Motor neuron (in vitro differentiated cells): ENCODE results near the gene PLCD1. TPM values are rescaled to one million over a fixed set of nuclear protein-coding genes. Genes with fewer than 3 reads are reported as not detected.
A peak's percentile ranks its signal among the peaks of the same experiment; 100 is the strongest.

Experiments
- ATAC-seq, 8 experiments: fragments of 200-7000 bp; cut with Tn5 transposase; replicated peaks in 6 of 8; 2 replicates each; pipeline ENCODE4 v1.8.0; 2021; ENCODE audit warnings: mild to moderate bottlenecking in 8 of 8, moderate library complexity in 8 of 8
- H3K27ac ChIP-seq, 2 donors: fragments of 250-450 bp; sonication (Bioruptor Pico); 2 replicates each; pipeline ENCODE4 v1.9.0; 2021; ENCODE audit warnings: antibody characterized with exemption in 2 of 2, mild to moderate bottlenecking in 2 of 2, moderate library complexity in 1 of 2
- H3K4me1 ChIP-seq, 2 donors: fragments of 250-450 bp; sonication (Bioruptor Pico); replicated peaks in 1 of 2; 2 replicates each; pipeline ENCODE4 v1.6.1; 2021; ENCODE audit warnings: antibody characterized with exemption in 2 of 2, mild to moderate bottlenecking in 2 of 2, moderate library complexity in 1 of 2
- H3K4me3 ChIP-seq, 5 donors: fragments of 250-450 bp; sonication (Bioruptor Pico); 2 replicates each; pipeline ENCODE4 v1.9.0; 2021; ENCODE audit warnings: antibody characterized with exemption in 5 of 5, mild to moderate bottlenecking in 5 of 5, moderate library complexity in 4 of 5
- WGBS, 10 experiments: fragments of 450-650 bp; shearing (Covaris generic); methylation state at CpG; one replicate each; pipeline ENCODE4 v1.0.0; 2022; 5-methylcytosine and 5-hydroxymethylcytosine counted together
- in situ Hi-C, 9 experiments: fragments of 400-800 bp; cut with MboI; loops; one replicate each; pipeline ENCODE4 v1.15.0; 2021; ENCODE audit warnings: low sequenced_read_pairs in 9 of 9, low pct_unique_long_range_greater_than_20kb in 2 of 9; ENCODE audit not compliant: unreplicated experiment in 9 of 9
- total RNA-seq, 8 experiments: library from RNA; unstranded; fragments of 300-600 nt; gene quantifications; 2 replicates each; pipeline versions ENCODE4 v1.2.3 to v1.2.4, GENCODE V29; 2022

The PLCD1 gene
- total RNA-seq, 8 experiments from 2014 or later = 8.8 to 61.8 (median 31.0) TPM

DNA sequence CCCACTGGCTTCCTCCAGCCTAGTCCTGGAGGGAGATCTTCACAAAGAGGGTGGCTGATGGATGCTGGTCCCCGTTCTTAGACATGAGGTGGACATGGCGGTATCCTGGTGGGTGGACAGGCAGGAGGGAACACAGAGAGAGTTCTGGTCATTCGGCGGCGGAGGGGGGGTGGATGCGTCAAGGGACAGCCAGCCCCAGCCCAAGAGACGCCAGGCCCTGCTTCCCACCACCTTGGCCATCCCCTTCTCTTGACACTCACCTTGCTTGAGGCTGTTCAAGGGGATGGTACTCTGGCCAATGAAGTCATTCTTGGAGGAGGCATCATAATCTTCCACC, 21.7 kb downstream of the PLCD1 start:
- ATAC-seq = no peak
- peaks cover 10 to 12% of the 10 kb centered on the region in 2 donors for H3K4me1 ChIP-seq
- WGBS, 10 experiments = 80 to 100% methylated on average over 1 of the region's 7 CpGs; no CpG with 5 or more reads in 8 of the 10 experiments
- H3K4me3 ChIP-seq = no peak overlapping the region
- in situ Hi-C loops = no loop called here
- H3K27ac ChIP-seq = no peak overlapping the region

DNA sequence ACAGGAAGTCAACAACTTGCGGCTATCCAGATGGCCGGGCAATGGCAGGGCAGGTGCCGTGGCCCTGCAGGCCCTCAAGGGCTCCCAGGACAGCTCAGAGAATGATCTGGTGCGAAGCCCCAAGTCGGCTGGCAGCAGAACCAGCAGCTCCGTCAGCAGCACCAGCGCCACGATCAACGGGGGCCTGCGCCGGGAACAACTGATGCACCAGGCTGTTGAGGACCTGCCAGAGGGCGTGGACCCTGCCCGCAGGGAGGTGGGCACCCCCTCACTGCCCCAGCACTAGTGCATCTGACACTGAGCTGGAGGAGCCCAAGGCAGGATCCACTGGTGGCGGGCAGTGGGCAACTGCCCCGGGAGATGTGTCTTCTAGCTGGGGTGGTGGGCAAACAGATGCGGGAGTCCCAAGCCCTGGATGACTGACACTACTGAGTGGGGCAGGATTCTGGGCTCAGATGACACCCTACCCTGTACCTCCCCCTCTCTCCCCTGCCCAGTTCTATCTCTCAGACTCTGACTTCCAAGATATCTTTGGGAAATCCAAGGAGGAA, 22.9 kb downstream of the PLCD1 start:
- in situ Hi-C loops = no loop called here
- WGBS, 10 experiments = 60 to 100% (median 80%) methylated on average over 1 of the region's 16 CpGs; no CpG with 5 or more reads in 7 of the 10 experiments
- no peak overlapping the region for H3K27ac ChIP-seq
- ATAC-seq = no peak
- peaks cover 10 to 12% of the 10 kb centered on the region in 2 donors for H3K4me1 ChIP-seq
- H3K4me3 ChIP-seq = no peak overlapping the region

DNA sequence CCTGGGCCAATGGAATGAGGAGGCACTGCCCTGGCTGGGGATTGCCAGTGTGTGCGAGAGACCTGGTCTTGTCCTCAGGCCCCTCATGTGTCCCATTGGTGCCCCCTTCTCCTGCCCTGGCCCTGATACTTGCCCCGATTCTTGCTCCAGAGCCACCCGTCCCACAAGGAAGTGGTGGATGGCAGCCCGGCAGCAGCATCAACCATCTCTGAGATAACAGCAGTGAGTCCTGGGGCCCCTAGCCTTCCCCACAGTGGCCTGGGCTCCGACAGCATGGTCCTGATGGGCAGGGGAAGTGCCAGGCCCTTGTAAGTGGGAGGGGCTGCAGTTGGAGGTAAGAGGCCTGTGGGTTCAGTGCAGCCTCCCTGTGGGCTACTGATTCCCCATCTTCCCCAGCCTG, 23.4 kb downstream of the PLCD1 start:
- H3K4me3 ChIP-seq = no peak overlapping the region
- H3K4me1 ChIP-seq = peaks cover 10 to 16% of the 10 kb centered on the region in 2 donors
- in situ Hi-C loops = no loop called here
- no peak for ATAC-seq
- WGBS, 10 experiments = 92 to 100% (median 100%) methylated on average over 1 to 2 of the region's 5 CpGs; no CpG with 5 or more reads in 7 of the 10 experiments
- no peak overlapping the region for H3K27ac ChIP-seq

DNA sequence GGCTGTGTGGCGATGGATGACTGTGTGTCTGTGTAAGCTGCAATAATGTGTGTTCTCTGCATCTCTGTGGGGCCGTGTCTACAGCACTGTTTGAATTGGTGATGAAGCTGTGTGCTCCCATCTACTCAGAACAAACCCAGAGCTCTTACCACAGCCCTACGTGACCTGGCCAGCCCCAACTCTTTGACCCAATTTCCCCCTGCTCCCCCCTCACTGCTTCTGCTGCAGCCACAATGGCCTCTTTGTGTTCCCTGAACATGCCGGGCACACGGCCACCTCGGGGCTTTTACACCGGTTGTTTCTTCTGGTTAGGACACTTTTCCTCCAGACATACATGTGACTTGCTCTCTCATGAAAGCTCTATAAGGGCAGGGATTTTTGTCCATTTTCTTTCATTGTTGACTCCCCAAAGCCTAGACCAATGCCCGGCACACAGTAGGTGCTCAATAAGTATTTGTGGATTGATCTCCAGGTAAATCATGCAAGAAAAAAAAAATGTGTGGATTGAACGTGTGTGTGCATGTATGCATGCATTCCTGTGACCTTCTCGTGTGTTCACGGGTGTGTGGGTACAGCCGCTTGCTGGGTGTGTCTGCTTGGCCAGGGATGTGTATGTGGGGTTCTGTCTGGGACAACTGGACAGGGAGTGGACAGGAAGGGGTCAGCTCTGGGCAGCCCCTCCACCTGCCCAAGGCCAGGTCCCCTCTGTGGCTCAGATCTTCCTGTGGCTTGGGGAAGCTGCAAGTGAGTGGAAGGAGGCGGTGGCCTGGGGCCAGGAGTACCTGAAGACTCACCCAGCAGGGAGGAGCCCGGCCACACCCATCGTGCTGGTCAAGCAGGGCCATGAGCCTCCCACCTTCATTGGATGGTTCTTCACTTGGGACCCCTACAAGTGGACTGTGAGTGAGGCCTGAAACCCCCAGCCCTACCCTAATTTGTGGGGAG, 24.1 kb downstream of the PLCD1 start:
- H3K4me3 ChIP-seq = no peak overlapping the region
- H3K27ac ChIP-seq = no peak overlapping the region
- WGBS, 10 experiments = 43 to 90% (median 58%) methylated on average over 2 to 9 of the region's 15 CpGs
- peaks cover 10 to 22% of the 10 kb centered on the region in 2 donors for H3K4me1 ChIP-seq
- in situ Hi-C loops = no loop called here
- ATAC-seq = peak in 5 of 8 experiments; percentile 37 to 59 (median 46)

DNA sequence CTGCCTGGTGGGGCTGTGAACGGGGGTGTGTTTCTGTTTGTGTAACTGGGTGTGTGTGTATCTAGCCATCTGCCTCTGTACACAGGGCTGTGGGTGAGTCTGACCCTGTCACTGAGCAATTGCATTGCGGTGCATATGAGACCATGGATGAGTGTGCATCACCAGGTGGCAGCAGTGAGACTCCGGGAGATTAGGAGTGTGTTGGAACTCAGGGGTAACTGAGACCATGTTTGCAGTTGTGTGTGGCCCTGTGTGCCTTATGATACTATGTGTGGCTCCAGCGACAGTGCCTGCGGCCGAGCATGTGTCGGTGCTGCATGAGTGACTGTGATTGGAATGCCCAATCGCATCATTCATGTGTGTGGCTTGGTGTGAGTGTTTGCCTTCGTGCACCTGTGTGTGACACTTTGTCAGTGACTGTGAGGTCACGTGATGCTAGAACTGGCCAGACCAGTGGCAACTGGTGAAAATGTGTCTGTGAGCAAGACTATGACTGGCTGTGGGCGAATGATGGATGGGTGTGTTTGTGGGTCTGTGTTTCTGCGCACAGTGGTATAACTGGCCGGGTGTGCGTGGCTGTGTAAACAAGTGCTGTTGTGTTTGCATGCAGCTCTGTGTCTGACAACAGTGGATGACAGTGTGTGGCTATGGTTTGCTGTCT, 24.9 kb downstream of the PLCD1 start:
- ATAC-seq = peak; percentile 70 to 80 (median 73)
- no peak overlapping the region for H3K4me3 ChIP-seq
- in situ Hi-C loops = no loop called here
- peaks cover 14 to 25% of the 10 kb centered on the region in 2 donors for H3K4me1 ChIP-seq
- 0 to 100% (median 77%) methylated on average over 1 to 6 of the region's 14 CpGs; no CpG with 5 or more reads in 4 of the 10 experiments for whole genome bisulfite sequencing, 10 experiments
- no peak overlapping the region for H3K27ac ChIP-seq

DNA sequence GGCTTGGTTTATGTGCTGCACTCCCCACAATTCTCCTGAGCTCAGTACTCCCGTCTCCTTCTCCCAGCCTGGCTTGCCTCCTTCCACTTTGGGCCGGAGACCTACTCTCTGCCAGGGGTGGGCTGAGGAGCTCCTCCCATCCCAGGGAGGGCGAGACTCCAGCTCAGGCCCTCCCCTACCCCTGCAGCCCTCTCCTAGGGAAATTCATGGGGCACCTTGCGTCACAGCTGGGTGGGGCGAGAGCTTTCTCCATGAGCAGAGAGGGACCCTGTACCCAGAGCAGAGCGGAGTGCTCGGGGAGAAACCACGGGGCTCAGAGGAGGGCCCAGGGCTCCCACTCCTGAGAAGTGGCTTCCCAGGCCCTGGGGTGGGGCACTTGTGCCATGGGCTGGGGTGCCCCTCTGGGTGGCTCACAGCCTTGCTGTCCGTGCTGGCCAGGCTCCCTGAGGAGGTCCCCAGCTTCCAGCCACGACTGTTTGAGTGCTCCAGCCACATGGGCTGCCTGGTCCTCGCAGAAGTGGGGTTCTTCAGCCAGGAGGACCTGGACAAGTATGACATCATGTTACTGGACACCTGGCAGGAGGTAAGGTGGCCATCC, 25.5 kb downstream of the PLCD1 start:
- Histone ChIP-seq H3K4me3 (no peak overlapping the region), H3K27ac (no peak overlapping the region), H3K4me1 (peaks cover 19 to 30% of the 10 kb centered on the region in 2 donors)
- ATAC-seq = peak; percentile 0 to 28 (median 6)
- WGBS, 10 experiments = 38 to 100% (median 83%) methylated on average over 1 to 5 of the region's 11 CpGs; no CpG with 5 or more reads in 3 of the 10 experiments
- in situ Hi-C loops = no loop called here

DNA sequence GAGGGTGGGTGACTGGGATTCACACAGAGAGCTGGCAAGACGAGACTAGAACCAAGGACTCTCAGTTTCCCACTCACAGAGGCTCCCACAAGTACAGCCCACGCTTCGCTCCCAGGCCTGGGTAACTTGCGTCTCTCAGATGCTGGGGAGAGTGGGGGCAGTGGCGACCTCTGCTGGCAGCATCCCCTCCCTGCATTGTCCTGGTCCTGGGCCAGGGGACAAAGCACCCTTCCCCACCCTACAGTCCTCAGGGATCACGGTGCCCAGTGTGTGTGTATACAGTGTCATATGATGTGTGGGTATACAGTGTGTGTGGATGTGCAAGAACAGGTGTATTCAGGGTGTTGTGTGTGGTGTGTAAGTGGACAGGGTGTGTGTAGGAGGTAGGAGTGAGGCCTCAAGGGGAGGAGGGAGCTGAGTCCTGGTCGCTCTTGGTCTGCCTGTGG, 26.0 kb downstream of the PLCD1 start:
- Histone ChIP-seq H3K27ac (no peak overlapping the region), H3K4me1 (peaks cover 19 to 34% of the 10 kb centered on the region in 2 donors), H3K4me3 (no peak overlapping the region)
- ATAC-seq = peak; percentile 10 to 61 (median 44)
- WGBS, 10 experiments = 41 to 100% (median 50%) methylated on average over 1 to 6 of the region's 7 CpGs; no CpG with 5 or more reads in 7 of the 10 experiments
- in situ Hi-C loops = no loop called here

DNA sequence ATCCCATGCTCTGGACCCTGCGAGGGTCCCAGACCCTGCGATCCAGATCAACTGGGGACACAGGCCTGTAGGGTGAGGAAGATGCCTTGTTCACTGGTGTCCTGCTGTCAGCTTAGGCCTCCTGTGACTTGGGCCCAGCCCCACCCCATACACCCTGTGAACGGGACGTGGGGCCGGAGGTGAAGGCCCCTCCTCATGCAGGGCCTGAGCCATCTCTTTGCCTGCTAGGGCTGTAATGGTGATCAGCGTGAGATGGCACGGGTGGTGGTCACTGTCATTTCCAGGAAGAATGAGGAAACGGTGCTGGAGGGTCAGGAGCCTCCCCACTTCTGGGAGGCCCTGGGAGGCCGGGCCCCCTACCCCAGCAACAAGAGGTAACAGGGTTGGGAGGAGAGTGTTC, 26.5 kb downstream of the PLCD1 start:
- in situ Hi-C loops = no loop called here
- no peak overlapping the region for H3K4me3 ChIP-seq
- 80% methylated on average over 1 of the region's 9 CpGs; no CpG with 5 or more reads in 9 of the 10 experiments for WGBS, 10 experiments
- no peak overlapping the region for H3K27ac ChIP-seq
- H3K4me1 ChIP-seq = peaks cover 19 to 36% of the 10 kb centered on the region in 2 donors
- no peak for ATAC-seq

DNA sequence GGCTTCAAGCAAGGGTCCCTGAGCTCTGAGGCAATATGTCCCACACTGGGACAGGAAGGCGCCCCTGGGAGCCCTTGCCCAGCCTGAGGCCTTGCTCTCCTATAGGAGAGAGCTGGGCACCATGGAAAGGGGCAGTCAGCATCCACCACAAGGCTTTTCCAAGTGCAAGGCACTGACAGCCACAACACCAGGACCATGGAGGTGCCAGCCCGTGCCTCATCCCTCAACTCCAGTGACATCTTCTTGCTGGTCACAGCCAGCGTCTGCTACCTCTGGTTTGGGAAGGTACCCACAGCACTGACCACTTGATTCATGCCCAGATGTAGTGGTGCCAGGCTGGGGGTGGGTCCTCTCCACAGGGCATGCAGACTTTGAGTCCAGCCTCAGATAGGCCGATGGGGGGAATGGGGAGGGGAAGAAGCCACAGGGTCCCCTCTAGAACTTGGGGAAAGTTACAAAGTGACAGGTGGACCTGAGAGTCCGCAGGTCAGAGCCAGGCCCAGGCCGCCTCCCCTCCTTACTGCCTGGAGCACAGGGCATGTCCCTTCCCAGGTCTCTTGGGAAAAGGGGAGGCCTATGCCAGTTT, 27.1 kb downstream of the PLCD1 start:
- Histone ChIP-seq H3K4me1 (peaks cover 19 to 36% of the 10 kb centered on the region in 2 donors), H3K4me3 (no peak overlapping the region), H3K27ac (no peak overlapping the region)
- 80 to 100% (median 100%) methylated on average over 1 of the region's 6 CpGs; no CpG with 5 or more reads in 5 of the 10 experiments for WGBS, 10 experiments
- in situ Hi-C loops = no loop called here
- no peak for ATAC-seq

DNA sequence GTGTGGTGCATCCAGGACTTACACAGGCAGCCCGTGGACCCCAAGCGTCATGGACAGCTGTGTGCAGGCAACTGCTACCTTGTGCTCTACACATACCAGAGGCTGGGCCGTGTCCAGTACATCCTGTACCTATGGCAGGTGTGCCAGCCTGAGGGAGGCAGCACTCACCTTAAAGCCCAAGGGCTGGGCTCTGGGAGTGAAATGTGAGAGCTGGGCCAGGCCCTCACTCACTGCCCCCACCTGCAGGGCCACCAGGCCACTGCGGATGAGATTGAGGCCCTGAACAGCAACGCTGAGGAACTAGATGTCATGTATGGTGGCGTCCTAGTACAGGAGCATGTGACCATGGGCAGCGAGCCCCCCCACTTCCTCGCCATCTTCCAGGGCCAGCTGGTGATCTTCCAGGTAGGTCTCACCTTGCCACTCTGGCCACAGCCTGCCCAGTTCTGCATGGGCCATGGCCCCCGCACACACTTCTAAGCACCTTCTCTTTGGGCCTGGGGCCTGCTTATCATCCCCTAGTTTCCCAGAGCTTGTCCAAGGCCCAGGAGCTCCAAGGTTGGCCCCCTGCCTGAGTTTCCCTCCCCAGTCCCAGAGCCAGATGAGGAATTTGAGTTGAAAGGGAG, 27.9 kb downstream of the PLCD1 start:
- in situ Hi-C loops = no loop called here
- 90 to 100% methylated on average over 1 to 3 of the region's 9 CpGs; no CpG with 5 or more reads in 8 of the 10 experiments for WGBS, 10 experiments
- ATAC-seq = no peak
- H3K4me1 ChIP-seq = peaks cover 19 to 36% of the 10 kb centered on the region in 2 donors
- no peak overlapping the region for H3K4me3 ChIP-seq
- no peak overlapping the region for H3K27ac ChIP-seq

DNA sequence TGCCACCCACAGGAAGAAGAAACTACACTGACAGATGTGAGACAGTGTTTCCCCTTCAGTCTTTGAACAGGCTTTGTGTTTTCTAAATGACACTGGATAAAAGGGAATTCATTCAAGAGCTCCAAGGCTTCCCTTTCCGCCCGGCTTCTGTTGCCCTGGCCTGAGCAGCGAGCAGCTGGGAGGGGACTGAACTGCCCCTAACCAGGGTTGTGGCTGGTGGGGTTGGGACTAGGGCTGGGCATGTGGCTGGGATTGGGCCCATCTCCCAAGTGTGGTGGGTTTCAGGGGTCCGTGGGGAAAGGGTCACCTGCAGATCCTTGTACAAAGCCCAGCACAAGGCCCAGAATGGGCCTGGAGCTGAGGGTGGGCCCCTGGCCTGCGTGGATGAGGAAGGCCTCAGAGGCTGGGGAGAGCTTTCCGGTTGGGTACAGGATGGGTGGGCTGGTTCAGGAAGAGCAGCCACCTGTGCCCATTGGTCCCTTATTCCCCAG, 28.4 kb downstream of the PLCD1 start:
- 33 to 100% (median 92%) methylated on average over 1 to 3 of the region's 6 CpGs; no CpG with 5 or more reads in 6 of the 10 experiments for WGBS, 10 experiments
- H3K27ac ChIP-seq = no peak overlapping the region
- no peak overlapping the region for H3K4me3 ChIP-seq
- ATAC-seq = no peak
- in situ Hi-C loops = no loop called here
- H3K4me1 ChIP-seq = peaks cover 19 to 36% of the 10 kb centered on the region in 2 donors
